Liver (tissue), 9 donors: ENCODE data around the gene CERT1. TPM values are rescaled to one million over a fixed set of nuclear protein-coding genes. Genes with fewer than 3 reads are reported as not detected.

Source experiments
- DNase-seq: peaks from one replicate; pipeline ENCODE4 v3.0.0-alpha.2; 2017; ENCODE audit warnings: low spot score
- H3K27ac ChIP-seq, 2 donors: one replicate each; pipeline ENCODE4 v1.7.0; 2013; ENCODE audit warnings: inconsistent platforms in 2 of 2, low read length in 2 of 2, control low read depth in 1 of 2, low read depth in 1 of 2, mild to moderate bottlenecking in 1 of 2
- H3K27me3 ChIP-seq, 4 donors: one replicate each; pipeline versions ENCODE4 v1.6.1 to v1.7.0; 2013; ENCODE audit warnings: low read length in 3 of 4, inconsistent platforms in 1 of 4, mild to moderate bottlenecking in 1 of 4, moderate library complexity in 1 of 4; ENCODE audit not compliant: control insufficient read depth in 4 of 4, insufficient read depth in 4 of 4
- H3K36me3 ChIP-seq, 4 donors: one replicate each; pipeline versions ENCODE4 v1.6.1 to v1.7.0; 2013; ENCODE audit warnings: low read length in 3 of 4, mild to moderate bottlenecking in 3 of 4, low read depth in 1 of 4, moderate library complexity in 1 of 4; ENCODE audit not compliant: control insufficient read depth in 4 of 4, insufficient read depth in 3 of 4
- H3K4me1 ChIP-seq, 4 donors: one replicate each; pipeline versions ENCODE4 v1.6.1 to v1.7.0; 2013; ENCODE audit warnings: low read length in 3 of 4, mild to moderate bottlenecking in 3 of 4, moderate library complexity in 1 of 4; ENCODE audit not compliant: control insufficient read depth in 4 of 4, insufficient read depth in 4 of 4
- H3K4me3 ChIP-seq, 3 donors: one replicate each; pipeline versions ENCODE4 v1.6.1 to v1.7.0; 2013; ENCODE audit warnings: low read length in 3 of 3, control low read depth in 1 of 3, low read depth in 1 of 3, mild to moderate bottlenecking in 1 of 3
- H3K9ac ChIP-seq, 2 donors: one replicate each; pipeline ENCODE4 v1.7.0; 2013; ENCODE audit warnings: low read length in 2 of 2, mild to moderate bottlenecking in 2 of 2, moderate library complexity in 2 of 2, control low read depth in 1 of 2, low read depth in 1 of 2
- H3K9me3 ChIP-seq, 4 donors: one replicate each; pipeline versions ENCODE4 v1.6.1 to v1.7.0; 2013; ENCODE audit warnings: low read length in 3 of 4; ENCODE audit not compliant: control insufficient read depth in 4 of 4
- EGR1 ChIP-seq, 2 donors: IDR thresholded peaks; 2 replicates each; pipeline ENCODE4 v1.6.1; 2016 to 2018; ENCODE audit warnings: antibody characterized with exemption in 2 of 2, low read depth in 2 of 2
- FOXA1 ChIP-seq: IDR thresholded peaks from 2 replicates; pipeline ENCODE4 v1.6.1; 2016; ENCODE audit warnings: antibody characterized with exemption
- FOXA2 ChIP-seq: IDR thresholded peaks from 2 replicates; pipeline ENCODE4 v1.6.1; 2016; ENCODE audit warnings: antibody characterized with exemption
- GABPA ChIP-seq, 2 donors: IDR thresholded peaks in 1 of 2; conservative IDR thresholded peaks in 1 of 2; 2 replicates each; pipeline ENCODE4 v1.6.1; 2016; ENCODE audit warnings: antibody characterized with exemption in 2 of 2, mild to moderate bottlenecking in 1 of 2, moderate library complexity in 1 of 2
- HNF4G ChIP-seq: IDR thresholded peaks from 2 replicates; pipeline ENCODE4 v1.6.1; 2016; ENCODE audit warnings: antibody characterized with exemption
- JUND ChIP-seq, 2 donors: IDR thresholded peaks; 2 replicates each; pipeline ENCODE4 v1.6.1; 2016; ENCODE audit warnings: antibody characterized with exemption in 2 of 2
- TAF1 ChIP-seq: conservative IDR thresholded peaks from 2 replicates; pipeline ENCODE4 v1.6.1; 2016; ENCODE audit warnings: antibody characterized with exemption, mild to moderate bottlenecking
- YY1 ChIP-seq: IDR thresholded peaks from 2 replicates; pipeline ENCODE4 v1.6.1; 2016; ENCODE audit warnings: antibody characterized with exemption, mild to moderate bottlenecking
- WGBS: extraction: QIAGEN DNeasy Blood & Tissue Kit; methylation state at CpG from one replicate; pipeline ENCODE4 v1.1.7; 2013; 5-methylcytosine and 5-hydroxymethylcytosine counted together
- polyA plus RNA-seq, 2 donors: library from polyadenylated mRNA; stranded (reverse) in 1 of 2; unstranded in 1 of 2; fragments of 200-250 nt in 1 of 2; fragments of >200 nt in 1 of 2; fragmentation: Nextera tagmentation in 1 of 2; extraction: Ambion mirVana in 1 of 2; gene quantifications; one replicate each; pipeline versions ENCODE4 v1.2.1 to v1.2.3, GENCODE V29; 2013 to 2015
- total RNA-seq, 2 donors: library from RNA; depleted of rRNA; stranded (reverse); fragments of >200 nt; gene quantifications; one replicate each; pipeline ENCODE4 v1.2.3, GENCODE V29; 2014
- TF ChIP-seq, protein P1 (sequence below): fragments of 150-350 bp; IDR thresholded peaks from 2 replicates; pipeline ENCODE4 v1.5.1; 2017; ENCODE audit warnings: improper control_type of control experiment, low read depth, low read length; ENCODE audit not compliant: missing input control
- TF ChIP-seq, protein P2 (sequence below): IDR thresholded peaks from 2 replicates; pipeline ENCODE4 v1.6.1; 2016; ENCODE audit warnings: antibody characterized with exemption, mild to moderate bottlenecking
- TF ChIP-seq, protein P3 (sequence below): IDR thresholded peaks from 2 replicates; pipeline ENCODE4 v1.6.1; 2016; ENCODE audit warnings: antibody characterized with exemption
- TF ChIP-seq, protein P4 (sequence below): IDR thresholded peaks from 2 replicates; pipeline ENCODE4 v1.6.1; 2016; ENCODE audit warnings: antibody characterized with exemption
- donor health status: healthy.
- donor health status: healthy.
- donor health status: healthy.
- donor health status: healthy.
- donor health status: healthy.

The CERT1 gene
- total and polyA plus RNA-seq, 4 donors = 11.4 to 25.1 (median 16.8) TPM

- Histone ChIP-seq H3K9me3 (no peaks in the 10 kb centered on the region), H3K27ac (no peak overlapping the region), H3K36me3 (peaks cover 0 to 9% (median 0%) of the 10 kb centered on the region in 4 donors), H3K4me1 (peaks cover 0 to 23% (median 21%) of the 10 kb centered on the region in 4 donors), H3K9ac (no peak overlapping the region), H3K4me3 (no peak overlapping the region), H3K27me3 (no peaks in the 10 kb centered on the region)
- TF ChIP-seq JUND (IDR thresholded peaks at IDR 0.05) (no peak), TAF1 (no peak), FOXA1 (no peak), HNF4G (no peak), YY1 (no peak), GABPA (IDR thresholded peaks at IDR 0.05 in 1 of 2, conservative IDR thresholded peaks at IDR 0.05 in 1 of 2) (no peak)
- TF ChIP-seq, protein P1, sequence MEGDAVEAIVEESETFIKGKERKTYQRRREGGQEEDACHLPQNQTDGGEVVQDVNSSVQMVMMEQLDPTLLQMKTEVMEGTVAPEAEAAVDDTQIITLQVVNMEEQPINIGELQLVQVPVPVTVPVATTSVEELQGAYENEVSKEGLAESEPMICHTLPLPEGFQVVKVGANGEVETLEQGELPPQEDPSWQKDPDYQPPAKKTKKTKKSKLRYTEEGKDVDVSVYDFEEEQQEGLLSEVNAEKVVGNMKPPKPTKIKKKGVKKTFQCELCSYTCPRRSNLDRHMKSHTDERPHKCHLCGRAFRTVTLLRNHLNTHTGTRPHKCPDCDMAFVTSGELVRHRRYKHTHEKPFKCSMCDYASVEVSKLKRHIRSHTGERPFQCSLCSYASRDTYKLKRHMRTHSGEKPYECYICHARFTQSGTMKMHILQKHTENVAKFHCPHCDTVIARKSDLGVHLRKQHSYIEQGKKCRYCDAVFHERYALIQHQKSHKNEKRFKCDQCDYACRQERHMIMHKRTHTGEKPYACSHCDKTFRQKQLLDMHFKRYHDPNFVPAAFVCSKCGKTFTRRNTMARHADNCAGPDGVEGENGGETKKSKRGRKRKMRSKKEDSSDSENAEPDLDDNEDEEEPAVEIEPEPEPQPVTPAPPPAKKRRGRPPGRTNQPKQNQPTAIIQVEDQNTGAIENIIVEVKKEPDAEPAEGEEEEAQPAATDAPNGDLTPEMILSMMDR = no peak
- TF ChIP-seq, protein P2, sequence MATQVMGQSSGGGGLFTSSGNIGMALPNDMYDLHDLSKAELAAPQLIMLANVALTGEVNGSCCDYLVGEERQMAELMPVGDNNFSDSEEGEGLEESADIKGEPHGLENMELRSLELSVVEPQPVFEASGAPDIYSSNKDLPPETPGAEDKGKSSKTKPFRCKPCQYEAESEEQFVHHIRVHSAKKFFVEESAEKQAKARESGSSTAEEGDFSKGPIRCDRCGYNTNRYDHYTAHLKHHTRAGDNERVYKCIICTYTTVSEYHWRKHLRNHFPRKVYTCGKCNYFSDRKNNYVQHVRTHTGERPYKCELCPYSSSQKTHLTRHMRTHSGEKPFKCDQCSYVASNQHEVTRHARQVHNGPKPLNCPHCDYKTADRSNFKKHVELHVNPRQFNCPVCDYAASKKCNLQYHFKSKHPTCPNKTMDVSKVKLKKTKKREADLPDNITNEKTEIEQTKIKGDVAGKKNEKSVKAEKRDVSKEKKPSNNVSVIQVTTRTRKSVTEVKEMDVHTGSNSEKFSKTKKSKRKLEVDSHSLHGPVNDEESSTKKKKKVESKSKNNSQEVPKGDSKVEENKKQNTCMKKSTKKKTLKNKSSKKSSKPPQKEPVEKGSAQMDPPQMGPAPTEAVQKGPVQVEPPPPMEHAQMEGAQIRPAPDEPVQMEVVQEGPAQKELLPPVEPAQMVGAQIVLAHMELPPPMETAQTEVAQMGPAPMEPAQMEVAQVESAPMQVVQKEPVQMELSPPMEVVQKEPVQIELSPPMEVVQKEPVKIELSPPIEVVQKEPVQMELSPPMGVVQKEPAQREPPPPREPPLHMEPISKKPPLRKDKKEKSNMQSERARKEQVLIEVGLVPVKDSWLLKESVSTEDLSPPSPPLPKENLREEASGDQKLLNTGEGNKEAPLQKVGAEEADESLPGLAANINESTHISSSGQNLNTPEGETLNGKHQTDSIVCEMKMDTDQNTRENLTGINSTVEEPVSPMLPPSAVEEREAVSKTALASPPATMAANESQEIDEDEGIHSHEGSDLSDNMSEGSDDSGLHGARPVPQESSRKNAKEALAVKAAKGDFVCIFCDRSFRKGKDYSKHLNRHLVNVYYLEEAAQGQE = no peak
- TF ChIP-seq, protein P3, sequence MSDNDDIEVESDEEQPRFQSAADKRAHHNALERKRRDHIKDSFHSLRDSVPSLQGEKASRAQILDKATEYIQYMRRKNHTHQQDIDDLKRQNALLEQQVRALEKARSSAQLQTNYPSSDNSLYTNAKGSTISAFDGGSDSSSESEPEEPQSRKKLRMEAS = no peak
- DNase-seq = no peak
- 33% methylated on average over 1 of the region's 1 CpG for WGBS
Measured at GRCh38 chr5:75365740-75366139, 145.7 kb downstream of the CERT1 start.

DNA sequence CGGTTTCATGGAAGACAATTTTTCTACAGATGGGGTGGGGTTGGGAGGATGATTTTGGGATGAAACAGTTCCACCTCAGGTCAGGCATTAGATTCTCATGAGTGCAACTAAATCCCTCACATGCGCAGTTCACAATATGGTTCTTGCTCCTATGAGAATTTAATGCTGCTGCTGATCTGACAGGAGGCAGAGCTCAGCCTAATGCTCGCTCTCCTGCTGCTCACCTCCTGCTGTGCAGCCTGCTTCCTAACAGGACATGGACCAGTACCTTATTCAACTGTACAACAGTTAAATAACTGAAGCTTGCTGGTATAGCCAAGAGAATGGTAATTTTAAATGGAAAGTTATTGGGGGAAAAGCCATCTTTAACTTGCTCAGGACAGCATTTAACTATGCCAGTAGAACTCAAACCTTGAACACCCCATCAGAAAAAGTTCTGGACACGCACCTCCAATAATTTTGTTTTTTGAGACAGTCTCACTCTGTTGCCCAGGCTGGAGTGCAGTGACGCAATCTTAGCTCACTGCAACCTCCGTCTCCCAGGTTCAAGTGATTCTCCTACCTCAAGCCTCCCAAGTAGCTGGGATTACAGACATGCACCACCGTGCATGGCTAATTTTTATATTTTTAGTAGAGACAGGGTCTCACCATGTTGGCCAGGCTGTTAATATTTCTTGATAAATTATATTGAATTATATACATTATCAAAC, 146.7 kb downstream of the CERT1 start:
- no peaks in the 10 kb centered on the region for H3K9me3 ChIP-seq
- no peak overlapping the region for H3K9ac ChIP-seq
- no peak overlapping the region for H3K27ac ChIP-seq
- peaks cover 0 to 18% (median 5%) of the 10 kb centered on the region in 4 donors for H3K36me3 ChIP-seq
- DNase-seq = no peak
- H3K27me3 ChIP-seq = no peaks in the 10 kb centered on the region
- TF ChIP-seq GABPA (IDR thresholded peaks at IDR 0.05 in 1 of 2, conservative IDR thresholded peaks at IDR 0.05 in 1 of 2) (no peak), FOXA2 (no peak), FOXA1 (no peak), TAF1 (no peak), EGR1 (IDR thresholded peaks at IDR 0.05; ENCODE audit: low read depth in 2 of 2) (no peak), HNF4G (no peak)
- TF ChIP-seq, protein P3 = no peak
- TF ChIP-seq, protein P4, sequence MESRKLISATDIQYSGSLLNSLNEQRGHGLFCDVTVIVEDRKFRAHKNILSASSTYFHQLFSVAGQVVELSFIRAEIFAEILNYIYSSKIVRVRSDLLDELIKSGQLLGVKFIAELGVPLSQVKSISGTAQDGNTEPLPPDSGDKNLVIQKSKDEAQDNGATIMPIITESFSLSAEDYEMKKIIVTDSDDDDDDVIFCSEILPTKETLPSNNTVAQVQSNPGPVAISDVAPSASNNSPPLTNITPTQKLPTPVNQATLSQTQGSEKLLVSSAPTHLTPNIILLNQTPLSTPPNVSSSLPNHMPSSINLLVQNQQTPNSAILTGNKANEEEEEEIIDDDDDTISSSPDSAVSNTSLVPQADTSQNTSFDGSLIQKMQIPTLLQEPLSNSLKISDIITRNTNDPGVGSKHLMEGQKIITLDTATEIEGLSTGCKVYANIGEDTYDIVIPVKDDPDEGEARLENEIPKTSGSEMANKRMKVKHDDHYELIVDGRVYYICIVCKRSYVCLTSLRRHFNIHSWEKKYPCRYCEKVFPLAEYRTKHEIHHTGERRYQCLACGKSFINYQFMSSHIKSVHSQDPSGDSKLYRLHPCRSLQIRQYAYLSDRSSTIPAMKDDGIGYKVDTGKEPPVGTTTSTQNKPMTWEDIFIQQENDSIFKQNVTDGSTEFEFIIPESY = no peak
- peaks cover 0 to 27% (median 21%) of the 10 kb centered on the region in 4 donors for H3K4me1 ChIP-seq
- no peak overlapping the region for H3K4me3 ChIP-seq
- WGBS = 81% methylated on average over 7 of the region's 7 CpGs
